HG03565 (cell line): Measurements from ENCODE around the gene FCRL6.
A peak's percentile ranks its signal among the peaks of the same experiment; 100 is the strongest.

Source experiments
- ATAC-seq: cut with Tn5 transposase; IDR thresholded peaks from one replicate; pipeline ENCODE4 v1.9.1; 2021; ENCODE audit warnings: mild to moderate bottlenecking, moderate library complexity; ENCODE audit not compliant: unreplicated experiment

FCRL6 gene

GRCh38 chr1:159802111-159802510 is at the start of gene FCRL6:
FCRL6 (plus strand) TSS chr1:159802360; CDS start chr1:159802425, 65 bp downstream.
- ATAC-seq: no peak

DNA sequence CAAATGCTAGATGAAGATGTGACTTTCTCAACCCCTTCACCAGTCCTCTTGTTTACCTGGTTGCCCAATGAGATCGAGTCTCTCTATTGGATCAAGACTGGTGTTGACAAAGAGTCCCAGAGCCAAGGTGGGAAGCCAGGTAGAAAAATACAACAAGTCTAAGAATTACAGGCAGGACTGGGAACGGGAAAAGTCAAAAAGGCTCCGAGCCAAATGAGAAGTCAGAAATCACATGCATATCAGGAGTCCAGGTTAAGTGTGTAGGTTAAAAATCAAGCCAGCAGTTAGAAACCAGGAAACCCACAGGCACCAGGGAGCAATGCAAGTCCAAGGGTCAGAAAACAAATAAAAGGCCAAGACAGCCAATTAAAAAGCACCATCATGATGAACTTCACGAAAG is 48.8 kb upstream of the FCRL6 start:
- no peak for ATAC-seq

DNA sequence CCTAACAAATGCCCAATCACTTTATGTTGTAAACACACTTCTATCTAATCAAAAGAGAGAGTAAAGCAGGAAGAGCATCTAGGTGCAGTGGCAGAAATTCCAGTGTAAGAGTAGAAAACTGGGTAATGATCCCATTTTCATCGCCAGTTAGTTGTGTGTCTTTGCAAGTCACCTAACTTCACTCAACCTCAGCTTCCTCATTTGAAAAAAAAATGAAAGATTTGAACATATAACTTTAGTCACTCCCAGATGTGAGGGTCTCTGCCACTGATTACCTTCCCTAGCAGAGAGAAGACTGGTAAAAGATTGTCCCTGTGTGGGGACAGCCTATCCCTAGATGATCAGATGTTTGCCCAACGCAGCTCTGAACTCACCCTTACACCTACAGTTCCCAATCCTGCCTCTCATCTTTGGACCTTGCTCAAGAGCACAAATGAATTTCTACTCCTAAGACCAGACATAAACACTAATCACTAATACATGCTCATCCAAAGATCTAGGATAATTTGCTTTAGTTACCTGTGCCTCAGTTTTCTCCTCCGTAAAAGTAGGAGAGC is 46.6 kb upstream of the FCRL6 start:
- no peak for ATAC-seq

DNA sequence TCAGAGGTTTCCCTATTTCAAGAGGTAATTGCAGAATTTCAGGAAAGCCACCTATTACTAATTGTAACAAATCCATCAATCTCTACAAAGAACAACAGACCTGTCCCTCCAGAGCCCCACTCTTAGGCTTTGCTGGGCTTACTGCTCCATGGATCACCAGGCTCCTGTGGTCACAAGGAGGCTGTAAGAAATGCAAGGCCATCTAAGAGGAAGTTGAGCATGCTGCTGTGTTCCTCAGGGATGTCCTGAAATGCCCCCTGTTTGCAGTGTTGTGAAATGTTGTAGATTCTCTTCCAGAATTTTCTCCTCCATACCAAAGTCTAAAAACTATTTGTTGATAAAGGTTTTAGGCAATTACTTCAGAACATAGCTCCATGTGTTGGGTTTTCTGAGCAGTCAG is 45.8 kb upstream of the FCRL6 start:
- ATAC-seq: no peak

GRCh38 chr1:159763686-159764085 is 38.5 kb upstream of the FCRL6 start:
- no peak for ATAC-seq

DNA sequence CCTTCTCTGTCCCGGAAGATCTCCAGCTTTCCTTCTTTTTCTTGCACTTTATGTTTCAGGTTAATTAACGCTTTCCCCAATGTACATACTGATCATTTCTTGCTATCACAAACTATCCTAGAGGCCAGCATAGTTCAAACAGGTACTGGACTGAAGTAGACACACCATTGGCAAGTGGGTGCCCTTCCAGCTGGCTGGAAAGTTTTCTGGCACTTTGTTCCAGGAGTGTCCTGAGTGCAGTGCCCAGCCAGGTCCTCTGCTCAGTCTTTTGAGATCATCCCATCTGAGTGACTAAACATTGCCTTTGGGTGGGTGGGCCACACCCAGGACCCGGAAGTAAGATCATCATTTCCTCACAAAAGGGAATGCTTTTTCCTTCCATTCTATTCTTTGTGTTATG is 36.4 kb upstream of the FCRL6 start:
- no peak for ATAC-seq

- no peak for ATAC-seq
These were observed 30.8 kb upstream of the FCRL6 start for GRCh38 chr1:159771127-159771895.

DNA sequence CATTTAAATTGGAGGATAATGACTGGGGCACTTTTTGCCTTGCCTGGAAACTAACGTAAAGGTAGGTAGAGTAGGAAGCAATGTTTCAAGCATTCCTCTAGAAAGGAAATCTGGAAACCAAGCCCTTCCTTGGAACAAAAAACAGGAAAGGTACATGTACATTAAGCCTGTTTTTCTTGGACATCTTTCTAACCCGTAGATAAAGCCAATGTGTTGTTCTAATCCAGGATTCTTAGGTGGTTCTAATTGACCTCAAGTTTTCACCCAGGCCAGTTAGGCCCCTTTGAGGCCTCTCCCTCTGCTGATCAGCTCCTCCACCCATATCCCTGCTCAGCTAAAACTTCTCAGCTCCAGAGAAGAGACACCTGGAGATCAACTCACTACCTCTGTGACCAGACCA is 27.7 kb upstream of the FCRL6 start:
- ATAC-seq: no peak

DNA sequence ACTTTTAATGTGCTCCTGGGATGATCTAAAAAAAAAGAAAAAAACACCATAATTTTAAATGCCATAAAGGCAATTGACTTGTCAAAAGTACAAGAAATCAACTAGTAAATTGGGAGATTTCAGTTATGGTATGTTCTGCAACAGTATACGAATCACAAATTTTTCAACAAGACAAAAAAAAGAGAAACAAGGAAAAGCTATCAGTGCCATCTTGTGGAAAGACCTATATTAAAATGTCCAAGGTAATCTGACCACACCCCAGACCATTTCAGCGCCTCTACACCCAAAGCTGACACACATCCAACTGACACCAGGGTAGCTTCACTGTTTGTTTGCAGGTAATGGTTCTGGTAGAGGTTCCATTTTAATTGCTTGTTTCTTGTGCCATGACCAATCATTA is 26.4 kb upstream of the FCRL6 start:
- no peak for ATAC-seq

DNA sequence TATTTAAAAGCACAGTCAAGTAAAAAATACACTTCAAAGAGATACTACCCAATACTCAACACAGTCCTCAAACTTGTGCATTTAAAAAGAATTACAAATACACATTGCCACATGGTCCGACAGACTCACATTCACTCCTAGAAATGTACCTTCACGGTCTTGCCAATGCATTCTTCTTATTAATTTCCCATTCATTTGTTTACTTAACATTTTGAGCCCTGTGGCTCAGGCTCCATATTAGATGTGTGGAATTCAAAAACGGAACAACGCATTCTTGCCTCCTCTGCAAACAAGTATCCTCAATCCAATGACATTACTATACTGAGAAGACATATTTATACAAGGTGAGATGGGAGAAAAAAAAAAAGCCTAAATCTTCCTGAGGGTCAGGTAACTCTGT is 23.9 kb upstream of the FCRL6 start:
- ATAC-seq: no peak

DNA sequence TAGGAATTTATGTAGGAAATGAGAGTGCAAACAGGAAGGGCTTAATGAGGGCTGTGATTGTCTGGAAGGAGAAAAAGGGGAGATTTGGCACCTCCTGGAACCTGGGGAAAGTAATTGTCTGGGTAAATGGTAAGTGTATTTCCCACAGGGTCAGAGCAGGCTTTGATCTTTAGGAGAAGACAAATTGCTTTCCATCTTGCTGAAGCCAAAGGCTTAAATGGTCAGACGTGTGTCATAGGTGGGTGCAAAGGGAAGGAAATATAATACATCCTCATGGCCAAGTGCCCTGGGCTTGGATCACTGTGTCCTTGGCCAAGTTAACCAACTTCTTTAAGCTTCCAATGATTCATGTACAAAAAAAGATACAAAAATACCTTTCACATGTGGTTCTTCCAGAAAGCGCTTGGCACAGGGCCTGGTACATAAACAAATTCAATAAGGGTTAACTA is 22.7 kb upstream of the FCRL6 start:
- no peak for ATAC-seq

GRCh38 chr1:159780583-159781582 is 21.3 kb upstream of the FCRL6 start, which contains the start of gene DUSP23:
DUSP23 (plus strand) TSS chr1:159780962; CDS start chr1:159781101, 139 bp downstream.
- ATAC-seq: peak; percentile 97

- ATAC-seq: no peak
These were observed 20.2 kb upstream of the FCRL6 start for GRCh38 chr1:159781992-159782391.

DNA sequence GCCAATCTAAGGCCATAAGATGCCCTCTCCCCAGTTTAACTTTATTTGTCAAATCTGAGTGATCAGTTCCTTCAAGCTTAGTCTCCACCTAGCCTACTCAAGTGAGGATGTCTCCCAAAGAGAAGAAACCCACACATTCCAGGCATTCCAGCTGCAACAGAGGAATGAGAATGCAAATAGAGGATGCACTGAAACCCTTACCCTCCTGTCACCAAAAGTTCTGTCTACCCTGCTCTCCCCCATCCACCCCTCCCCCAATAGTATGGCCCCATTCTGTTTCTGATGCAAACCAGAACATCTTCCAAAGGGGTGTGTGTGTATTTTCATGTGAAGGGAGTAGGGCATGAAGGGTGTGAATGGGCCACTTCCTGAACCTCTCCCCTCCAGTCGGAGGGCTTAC is 18.4 kb upstream of the FCRL6 start:
- ATAC-seq: no peak

- no peak for ATAC-seq
These were observed 15.7 kb upstream of the FCRL6 start for GRCh38 chr1:159786465-159786864.

DNA sequence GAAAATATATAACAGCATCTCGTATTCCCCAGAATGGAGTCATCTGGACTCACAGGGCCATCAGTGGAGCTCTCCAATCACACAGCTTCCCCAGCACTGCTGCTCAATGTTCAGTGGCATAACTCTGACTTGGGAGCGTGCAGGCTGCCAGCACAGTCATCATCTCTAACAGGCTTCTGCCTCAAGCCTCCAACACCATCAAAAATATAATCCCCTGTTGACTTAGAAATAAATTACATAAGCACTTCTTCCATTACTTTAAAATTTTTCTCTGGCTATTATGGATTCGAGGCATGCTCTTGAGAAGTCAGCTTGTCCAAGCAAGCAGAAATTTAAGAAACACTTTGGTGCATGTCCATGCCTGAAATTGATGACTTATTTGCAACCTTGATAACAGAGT is 15.2 kb upstream of the FCRL6 start:
- ATAC-seq: no peak

DNA sequence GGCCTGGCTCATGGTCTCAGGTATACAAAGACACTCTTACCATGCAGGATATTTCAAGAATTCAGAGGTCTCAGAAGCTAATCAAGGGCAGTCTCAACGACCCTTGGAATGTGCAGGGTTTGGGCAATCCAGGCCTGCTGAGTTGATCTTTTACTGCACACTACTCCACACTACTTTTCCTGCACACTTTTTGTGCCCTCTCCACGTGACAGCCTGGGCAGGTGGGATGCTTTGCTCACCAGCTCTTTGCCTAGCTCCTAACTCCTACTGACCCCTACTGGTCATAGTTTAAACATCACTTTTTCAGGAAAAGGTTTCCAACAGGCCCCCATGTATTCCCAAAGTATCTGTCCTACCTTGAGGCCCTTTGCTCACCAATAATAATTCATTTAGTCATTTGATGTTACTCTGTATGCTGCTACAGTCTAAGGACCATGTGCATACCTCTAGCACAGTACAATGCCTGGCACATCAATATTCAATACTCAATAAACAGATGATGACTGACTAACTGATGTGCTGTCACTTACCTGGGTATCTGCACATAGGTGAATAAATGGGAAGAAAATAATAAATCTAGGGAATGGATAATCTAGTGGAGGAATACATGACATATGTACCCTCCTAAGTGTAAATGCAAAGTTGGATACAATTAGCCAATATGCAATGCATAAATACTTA is 11.8 kb upstream of the FCRL6 start:
- ATAC-seq: no peak

GRCh38 chr1:159791031-159791430 is 11.1 kb upstream of the FCRL6 start:
- no peak for ATAC-seq

GRCh38 chr1:159791461-159791860 is 10.7 kb upstream of the FCRL6 start:
- no peak for ATAC-seq

GRCh38 chr1:159795534-159795933 is 6.6 kb upstream of the FCRL6 start:
- no peak for ATAC-seq

- ATAC-seq: peak; percentile 41
These were observed 3.3 kb upstream of the FCRL6 start for GRCh38 chr1:159798893-159799292.
